ENCODE results near the gene DNAJC12.
"Not testable (repeated sequence)": the region's sequence is repeated elsewhere in the genome, so short reads cannot be mapped to it uniquely, and the experiment has no call there.

DNAJC12 gene

GRCh38 chr10:67837541-67838314, at the start of gene DNAJC12:
Gene DNAJC12 (minus strand): TSS chr10:67838188. CDS start chr10:67838011, 177 bp downstream.
- peak; percentile 81 for DNase-seq (ENCODE audit: low spot score)

- peak; percentile 81 for DNase-seq (ENCODE audit: low spot score)
Measured at GRCh38 chr10:67884842-67885670, 47.1 kb upstream of the DNAJC12 start.

- peak; percentile 96 for DNase-seq (ENCODE audit: low spot score)
Measured at GRCh38 chr10:67884313-67884841, 46.4 kb upstream of the DNAJC12 start, which contains the start of gene SIRT1. Gene SIRT1 (plus strand): TSS chr10:67884656. CDS start chr10:67884722, 66 bp downstream.

- no peak for DNase-seq (ENCODE audit: low spot score)
Measured at GRCh38 chr10:67883710-67884312, 45.8 kb upstream of the DNAJC12 start.

GRCh38 chr10:67878133-67878532, 40.1 kb upstream of the DNAJC12 start:
- no peak for DNase-seq (ENCODE audit: low spot score)

- not testable (repeated sequence) for DNase-seq (ENCODE audit: low spot score)
Measured at GRCh38 chr10:67877421-67877820, 39.4 kb upstream of the DNAJC12 start.

- no peak for DNase-seq (ENCODE audit: low spot score)
Measured at GRCh38 chr10:67875340-67876238, 37.6 kb upstream of the DNAJC12 start.

- no peak for DNase-seq (ENCODE audit: low spot score)
Measured at GRCh38 chr10:67869996-67870395, 32.0 kb upstream of the DNAJC12 start.

- no peak for DNase-seq (ENCODE audit: low spot score)
Measured at GRCh38 chr10:67868132-67868531, 30.1 kb upstream of the DNAJC12 start.

GRCh38 chr10:67864607-67865371, 26.8 kb upstream of the DNAJC12 start:
- DNase-seq (ENCODE audit: low spot score): peak; percentile 20

GRCh38 chr10:67863094-67863493, 25.1 kb upstream of the DNAJC12 start:
- no peak for DNase-seq (ENCODE audit: low spot score)

GRCh38 chr10:67861750-67862432, 23.9 kb upstream of the DNAJC12 start:
- DNase-seq (ENCODE audit: low spot score): no peak

- no peak for DNase-seq (ENCODE audit: low spot score)
Measured at GRCh38 chr10:67858971-67859370, 21.0 kb upstream of the DNAJC12 start.

GRCh38 chr10:67853512-67853911, 15.5 kb upstream of the DNAJC12 start:
- DNase-seq (ENCODE audit: low spot score): no peak

- no peak for DNase-seq (ENCODE audit: low spot score)
Measured at GRCh38 chr10:67852761-67853160, 14.8 kb upstream of the DNAJC12 start.

GRCh38 chr10:67851186-67851585, 13.2 kb upstream of the DNAJC12 start:
- no peak for DNase-seq (ENCODE audit: low spot score)

- DNase-seq (ENCODE audit: low spot score): peak; percentile 91
Measured at GRCh38 chr10:67849331-67850011, 11.5 kb upstream of the DNAJC12 start.

- no peak for DNase-seq (ENCODE audit: low spot score)
Measured at GRCh38 chr10:67843284-67843683, 5.3 kb upstream of the DNAJC12 start.

- no peak for DNase-seq (ENCODE audit: low spot score)
Measured at GRCh38 chr10:67841737-67842136, 3.7 kb upstream of the DNAJC12 start.
